MCF 10A (cell line): ENCODE measurements around the gene PPM1J. TPM values are rescaled to one million over a fixed set of nuclear protein-coding genes. Genes with fewer than 3 reads are reported as not detected.

Source experiments
- BruUV-seq: library from RNA; stranded (reverse); fragments of 400-500 nt; replicated peaks from 2 replicates; lab custom pipeline; 2021; lab: Mats Ljungman, UMichigan
- CTCF ChIA-PET: fragments of 300-600 bp; sonication (Branson Sonifier 250); formaldehyde crosslinking; extraction: SDS; loops from one replicate; lab custom pipeline; 2021; ENCODE audit warnings: antibody characterized with exemption, inconsistent platforms; lab: Yijun Ruan, JAX
- POLR2A ChIA-PET: fragments of 300-600, 350-650 bp; sonication (Branson Sonifier 250); formaldehyde crosslinking; extraction: SDS; loops from one replicate; lab custom pipeline; 2020; ENCODE audit warnings: antibody characterized with exemption, inconsistent platforms; lab: Yijun Ruan, JAX
- DNase-seq: peaks from one replicate; pipeline ENCODE4 v3.0.0-alpha.2; 2018; ENCODE audit not compliant: unreplicated experiment
- H3K27ac Mint-ChIP-seq: one replicate; pipeline ENCODE4 v1.8.0; 2022; ENCODE audit warnings: mild to moderate bottlenecking, low read depth, mixed read lengths; ENCODE audit not compliant: unreplicated experiment
- H3K27me3 Mint-ChIP-seq: one replicate; pipeline ENCODE4 v1.8.0; 2022; ENCODE audit warnings: mixed read lengths; ENCODE audit not compliant: insufficient read depth, unreplicated experiment
- H3K36me3 Mint-ChIP-seq: one replicate; pipeline ENCODE4 v1.8.0; 2022; ENCODE audit warnings: mild to moderate bottlenecking, moderate library complexity, mixed read lengths; ENCODE audit not compliant: insufficient read depth, unreplicated experiment
- H3K4me1 Mint-ChIP-seq: one replicate; pipeline ENCODE4 v1.8.0; 2022; ENCODE audit warnings: mixed read lengths; ENCODE audit not compliant: insufficient read depth, unreplicated experiment
- H3K4me3 Mint-ChIP-seq: one replicate; pipeline ENCODE4 v1.8.0; 2022; ENCODE audit warnings: mild to moderate bottlenecking, moderate library complexity, mixed read lengths; ENCODE audit not compliant: unreplicated experiment
- H3K9me3 Mint-ChIP-seq: one replicate; pipeline ENCODE4 v1.8.0; 2022; ENCODE audit warnings: mixed read lengths; ENCODE audit not compliant: unreplicated experiment
- CTCF ChIP-seq: fragments of 200-600 bp; IDR thresholded peaks from one replicate; pipeline ENCODE4 v1.8.0; 2022; ENCODE audit warnings: antibody characterized with exemption, mild to moderate bottlenecking; ENCODE audit not compliant: unreplicated experiment
- intact Hi-C: fragments of 100-400 bp; cut with micrococcal nuclease; formaldehyde crosslinking; loops from 2 replicates; pipeline ENCODE4 v1.14.1; 2022
- total RNA-seq: library from RNA; stranded (reverse); gene quantifications from 2 replicates; pipeline ENCODE4 v1.2.3, GENCODE V29; 2022

PPM1J gene
- total RNA-seq, 1 experiment from 2014 or later, result 1.5 TPM

- intact Hi-C loops, result no loop called here
- H3K27me3 Mint-ChIP-seq, result no peaks in the 10 kb centered on the region
- H3K4me1 Mint-ChIP-seq, result peaks cover 39% of the 10 kb centered on the region
- H3K27ac Mint-ChIP-seq, result no peak overlapping the region
- BruUV-seq, result no TSS peak
- DNase-seq, result peak; percentile 37
- ChIA-PET CTCF (interaction anchor here (0.6 to 1.4 kb wide), 8 partner anchors 9 to 1107 kb away, joined by 3 to 6 read pairs (median 4); no protein-coding TSS in a partner anchor), POLR2A (interaction anchor here (0.6 to 7.7 kb wide), 8 partner anchors 10 to 257 kb away, joined by 3 to 75 read pairs (median 5); partner anchors contain the start of genes CAPZA1, MOV10, PPM1J and SLC16A1)
- TF ChIP-seq CTCF, result no peak
- no peaks in the 10 kb centered on the region for H3K9me3 Mint-ChIP-seq
- H3K4me3 Mint-ChIP-seq, result no peak overlapping the region
- H3K36me3 Mint-ChIP-seq, result peaks cover 70% of the 10 kb centered on the region
Observed at GRCh38 chr1:112698366-112699310, 16.5 kb downstream of the PPM1J start.

- Mint-ChIP-seq H3K4me1 (peaks cover 39% of the 10 kb centered on the region), H3K27ac (no peak overlapping the region), H3K4me3 (no peak overlapping the region), H3K36me3 (peaks cover 73% of the 10 kb centered on the region), H3K27me3 (no peaks in the 10 kb centered on the region), H3K9me3 (no peaks in the 10 kb centered on the region)
- no peak for TF ChIP-seq CTCF
- BruUV-seq, result no TSS peak
- ChIA-PET POLR2A (interaction anchor here (0.5 to 7.7 kb wide), 3 partner anchors 10 to 106 kb away, joined by 3 to 75 read pairs (median 10); no protein-coding TSS in a partner anchor), CTCF (interaction anchor here (0.7 to 1.4 kb wide), 3 partner anchors 10 to 84 kb away, joined by 4 to 6 read pairs (median 4); no protein-coding TSS in a partner anchor)
- intact Hi-C loops, result no loop called here
- no peak for DNase-seq
Observed at GRCh38 chr1:112697781-112698201, 17.3 kb downstream of the PPM1J start.

- H3K27me3 Mint-ChIP-seq, result no peaks in the 10 kb centered on the region
- DNase-seq, result no peak
- H3K4me1 Mint-ChIP-seq, result peaks cover 29% of the 10 kb centered on the region
- H3K27ac Mint-ChIP-seq, result no peak overlapping the region
- ChIA-PET POLR2A (interaction anchor here (1.9 kb wide), 1 partner anchor 12 kb away, joined by 10 read pairs; no protein-coding TSS in a partner anchor), CTCF (interaction anchor here (0.5 to 1.4 kb wide), 2 partner anchors 11 to 14 kb away, joined by 3 to 6 read pairs; no protein-coding TSS in a partner anchor)
- intact Hi-C loops, result no loop called here
- no TSS peak for BruUV-seq
- H3K9me3 Mint-ChIP-seq, result no peaks in the 10 kb centered on the region
- peaks cover 73% of the 10 kb centered on the region for H3K36me3 Mint-ChIP-seq
- no peak for TF ChIP-seq CTCF
- H3K4me3 Mint-ChIP-seq, result no peak overlapping the region
Observed at GRCh38 chr1:112696578-112697314, 18.4 kb downstream of the PPM1J start.
